Skeletal muscle cell (primary cell): ENCODE measurements around the gene CORIN.
"Not testable (repeated sequence)": the region's sequence is repeated elsewhere in the genome, so short reads cannot be mapped to it uniquely, and the experiment has no call there.

Source experiments
- DNase-seq: peaks from one replicate; pipeline ENCODE4 v3.0.0-alpha.2; 2010; ENCODE audit warnings: low read depth
- H3K4me3 ChIP-seq: 2 replicates; pipeline ENCODE4 v1.5.1; 2011; ENCODE audit warnings: low read depth, mild to moderate bottlenecking, control low read depth, low read length, moderate library complexity

Gene CORIN

GRCh38 chr4:47612116-47613023, 225.5 kb downstream of the CORIN start:
- H3K4me3 ChIP-seq, result no peak overlapping the region
- DNase-seq, result no peak

DNA sequence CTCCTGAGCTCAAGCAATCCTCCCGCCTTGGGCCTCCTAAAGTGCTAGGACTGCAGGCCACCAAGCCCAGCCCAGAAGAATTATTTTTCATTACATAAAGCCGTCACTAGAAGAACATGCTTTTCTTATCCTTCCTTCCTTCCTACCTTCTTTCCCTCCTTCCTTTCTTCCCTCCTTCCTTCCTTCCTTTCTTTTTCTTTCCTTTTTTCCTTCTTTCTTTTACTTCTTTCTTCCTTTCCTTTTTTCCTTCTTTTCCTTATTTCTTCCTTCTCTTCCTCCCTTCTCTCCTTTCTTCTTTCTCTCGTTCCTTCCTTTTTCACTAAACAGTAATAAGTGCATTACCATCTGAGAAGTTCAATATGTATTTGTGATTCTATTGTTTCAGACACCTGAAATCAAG, 231.4 kb downstream of the CORIN start:
- no peak overlapping the region for H3K4me3 ChIP-seq
- no peak for DNase-seq

- no peak for DNase-seq
- H3K4me3 ChIP-seq, result no peak overlapping the region
Measured at GRCh38 chr4:47598896-47599295, 239.0 kb downstream of the CORIN start.

DNA sequence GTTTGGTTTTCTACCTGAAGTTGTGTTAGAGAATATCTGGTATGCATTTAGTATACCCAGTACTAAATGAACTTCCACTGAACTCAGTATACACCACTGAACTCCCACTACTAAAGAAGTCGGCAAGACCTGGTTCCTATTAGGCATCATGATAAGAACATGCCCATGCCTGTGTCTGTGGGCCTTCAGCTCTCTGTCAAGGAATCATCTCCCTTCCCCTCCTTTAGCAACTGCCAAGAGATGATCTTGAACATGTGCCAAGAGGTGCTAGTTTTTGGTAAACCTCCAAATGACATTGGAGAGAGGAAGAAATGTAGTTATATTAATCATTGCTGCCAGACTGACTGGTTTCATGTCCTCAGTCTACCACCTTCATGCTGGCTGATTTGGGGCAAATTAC, 239.5 kb downstream of the CORIN start:
- no peak for DNase-seq
- no peak overlapping the region for H3K4me3 ChIP-seq

DNA sequence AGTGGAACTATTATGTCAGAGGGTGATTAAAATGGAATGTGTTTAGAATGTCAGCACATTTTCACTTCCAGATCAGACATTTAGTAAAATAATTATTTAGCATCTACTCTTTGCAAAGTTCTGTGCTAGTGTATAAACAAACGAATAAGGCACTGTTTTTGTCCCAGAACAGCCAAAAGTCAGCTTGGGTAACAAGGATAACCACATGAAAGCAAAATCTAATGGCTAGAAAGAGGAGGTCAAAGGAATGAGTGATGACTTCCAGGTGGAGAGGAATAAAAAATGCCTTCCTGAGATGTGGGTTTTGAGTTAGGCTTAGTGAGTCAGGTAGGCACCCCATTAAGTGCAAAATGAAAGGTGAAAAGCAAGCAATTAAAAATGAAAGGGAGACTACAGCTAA, 240.2 kb downstream of the CORIN start:
- DNase-seq, result no peak
- no peak overlapping the region for H3K4me3 ChIP-seq

GRCh38 chr4:47590325-47590724, 247.5 kb downstream of the CORIN start:
- H3K4me3 ChIP-seq, result no peak overlapping the region
- DNase-seq, result no peak

DNA sequence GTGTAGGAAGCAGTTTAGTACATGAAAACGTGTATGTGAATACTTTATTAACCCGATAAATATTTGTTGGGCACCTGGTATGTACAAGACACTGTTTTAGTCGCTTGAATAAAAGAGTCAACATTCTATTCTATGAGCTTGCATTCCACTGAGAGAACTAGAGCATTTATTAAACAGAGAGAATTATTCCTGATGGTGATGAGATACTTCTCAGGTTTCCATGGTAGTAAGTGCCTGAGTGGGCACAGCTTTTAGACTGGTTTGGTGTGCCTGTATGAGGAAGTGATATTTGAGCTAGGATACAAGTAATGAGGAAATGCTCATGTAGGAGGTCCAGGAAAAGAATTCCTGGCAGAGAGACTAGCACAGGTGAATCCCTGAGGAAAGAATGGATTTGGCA, 258.6 kb downstream of the CORIN start:
- no peak overlapping the region for H3K4me3 ChIP-seq
- no peak for DNase-seq

GRCh38 chr4:47577779-47578553, 259.9 kb downstream of the CORIN start:
- DNase-seq, result peak; percentile 76

GRCh38 chr4:47572981-47573380, 264.9 kb downstream of the CORIN start:
- no peak overlapping the region for H3K4me3 ChIP-seq
- DNase-seq, result no peak

More at GRCh38 chr4:47577779-47578553, 259.9 kb downstream of the CORIN start:
- no peak overlapping the region for H3K4me3 ChIP-seq

DNA sequence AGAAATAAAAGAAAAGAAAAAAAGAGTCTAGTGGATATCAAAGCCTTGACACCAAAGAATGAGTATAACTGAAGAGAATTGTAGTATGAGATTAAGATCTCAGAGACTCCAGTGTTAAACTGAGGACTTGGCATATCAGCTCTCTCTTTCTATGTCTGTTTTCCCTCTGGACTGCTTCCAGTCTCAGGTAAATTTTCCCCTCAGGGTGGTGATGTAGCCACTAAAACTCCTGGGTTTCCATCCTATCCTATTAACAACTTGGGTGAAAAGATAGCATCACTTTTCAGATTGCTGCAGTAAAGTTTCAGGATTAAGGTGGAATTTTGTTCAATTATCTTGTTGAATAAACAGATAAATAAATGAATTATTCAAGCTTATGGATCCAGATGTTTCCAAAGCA, 267.1 kb downstream of the CORIN start:
- H3K4me3 ChIP-seq, result no peak overlapping the region
- no peak for DNase-seq

GRCh38 chr4:47567511-47567910, 270.4 kb downstream of the CORIN start:
- no peak for DNase-seq

GRCh38 chr4:47566969-47567368, 270.9 kb downstream of the CORIN start:
- no peak for DNase-seq
- no peak overlapping the region for H3K4me3 ChIP-seq

More at GRCh38 chr4:47567511-47567910, 270.4 kb downstream of the CORIN start:
- no peak overlapping the region for H3K4me3 ChIP-seq

DNA sequence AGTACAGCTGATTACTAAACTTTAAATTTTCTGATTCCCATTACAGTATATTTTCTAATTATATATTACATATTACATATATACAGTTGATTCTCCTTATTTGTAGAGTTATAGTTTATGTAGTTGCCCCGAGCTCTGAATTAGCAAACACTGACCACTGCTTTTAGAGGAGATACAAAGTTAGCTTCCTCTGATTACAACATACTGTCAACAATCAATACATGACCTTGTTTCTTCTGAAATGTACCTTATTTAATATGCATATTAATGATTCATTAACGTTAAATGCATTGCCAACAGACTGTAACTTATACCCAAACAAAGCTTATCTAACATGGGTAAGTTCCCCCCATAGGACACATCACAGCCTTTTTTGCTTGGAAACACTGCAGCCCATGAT, 271.3 kb downstream of the CORIN start:
- no peak for DNase-seq

DNA sequence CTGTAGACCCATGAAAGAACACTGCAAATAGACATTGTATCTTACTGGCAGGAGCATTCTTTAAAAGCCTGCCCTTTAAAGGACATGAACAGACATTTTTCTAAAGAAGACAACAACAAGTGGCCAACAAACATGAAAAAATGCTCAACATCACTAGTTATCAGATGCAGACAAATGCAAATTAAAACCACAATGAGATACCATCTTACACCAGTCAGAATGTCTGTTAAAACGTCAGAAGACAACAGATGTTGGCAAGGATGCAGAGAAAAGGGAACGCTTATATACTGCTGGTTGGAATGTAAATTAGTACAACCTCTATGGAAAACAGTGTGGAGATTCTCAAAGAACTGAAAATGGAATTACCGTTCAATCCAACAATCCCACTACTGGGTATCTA, 275.6 kb downstream of the CORIN start:
- DNase-seq, result no peak
- H3K4me3 ChIP-seq, result no peak overlapping the region

More for the DNA sequence above, 271.3 kb downstream of the CORIN start:
- H3K4me3 ChIP-seq, result no peak overlapping the region

DNA sequence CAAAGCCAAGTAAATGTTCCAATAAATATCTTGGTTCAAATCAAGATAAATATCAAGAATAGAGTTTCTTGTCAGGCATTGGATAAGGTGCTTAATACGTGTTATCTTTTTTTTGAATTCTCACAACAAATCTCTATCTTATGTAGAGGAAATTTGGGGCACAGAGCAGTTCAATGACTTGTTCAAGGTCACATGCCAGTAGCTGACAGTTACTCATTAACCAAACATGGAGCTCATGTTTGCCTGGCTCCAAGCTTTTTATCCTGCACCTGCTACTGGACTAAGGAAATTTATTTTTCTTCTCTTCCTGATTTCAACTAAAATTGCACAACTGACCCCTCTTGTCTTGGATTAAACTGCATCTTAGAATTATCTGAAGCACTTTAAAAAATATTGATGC, 276.5 kb downstream of the CORIN start:
- no peak overlapping the region for H3K4me3 ChIP-seq
- DNase-seq, result no peak

GRCh38 chr4:47560682-47561081, 277.2 kb downstream of the CORIN start:
- DNase-seq, result no peak
- no peak overlapping the region for H3K4me3 ChIP-seq

DNA sequence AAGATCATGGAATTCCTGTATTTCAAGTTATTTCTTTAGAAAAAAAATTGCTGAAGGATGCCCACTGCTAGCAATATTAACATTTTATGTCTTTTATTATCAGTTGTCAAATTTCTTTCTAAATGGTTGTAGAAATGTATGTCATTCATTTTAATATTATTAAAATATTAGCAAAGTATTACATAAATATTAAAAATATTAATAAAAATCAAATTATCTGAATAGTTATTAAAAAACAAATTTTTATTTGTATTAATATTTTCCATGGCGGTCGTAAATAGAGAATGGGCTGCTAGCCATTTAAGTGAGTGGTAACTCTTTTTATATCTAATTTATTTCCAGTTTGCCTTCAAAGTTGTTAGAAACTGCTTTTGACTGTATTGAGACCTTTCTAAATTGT, 280.6 kb downstream of the CORIN start:
- DNase-seq, result no peak
- H3K4me3 ChIP-seq, result no peak overlapping the region

- not testable (repeated sequence) for DNase-seq, H3K4me3 ChIP-seq
Measured at GRCh38 chr4:47555920-47556319, 281.9 kb downstream of the CORIN start.

DNA sequence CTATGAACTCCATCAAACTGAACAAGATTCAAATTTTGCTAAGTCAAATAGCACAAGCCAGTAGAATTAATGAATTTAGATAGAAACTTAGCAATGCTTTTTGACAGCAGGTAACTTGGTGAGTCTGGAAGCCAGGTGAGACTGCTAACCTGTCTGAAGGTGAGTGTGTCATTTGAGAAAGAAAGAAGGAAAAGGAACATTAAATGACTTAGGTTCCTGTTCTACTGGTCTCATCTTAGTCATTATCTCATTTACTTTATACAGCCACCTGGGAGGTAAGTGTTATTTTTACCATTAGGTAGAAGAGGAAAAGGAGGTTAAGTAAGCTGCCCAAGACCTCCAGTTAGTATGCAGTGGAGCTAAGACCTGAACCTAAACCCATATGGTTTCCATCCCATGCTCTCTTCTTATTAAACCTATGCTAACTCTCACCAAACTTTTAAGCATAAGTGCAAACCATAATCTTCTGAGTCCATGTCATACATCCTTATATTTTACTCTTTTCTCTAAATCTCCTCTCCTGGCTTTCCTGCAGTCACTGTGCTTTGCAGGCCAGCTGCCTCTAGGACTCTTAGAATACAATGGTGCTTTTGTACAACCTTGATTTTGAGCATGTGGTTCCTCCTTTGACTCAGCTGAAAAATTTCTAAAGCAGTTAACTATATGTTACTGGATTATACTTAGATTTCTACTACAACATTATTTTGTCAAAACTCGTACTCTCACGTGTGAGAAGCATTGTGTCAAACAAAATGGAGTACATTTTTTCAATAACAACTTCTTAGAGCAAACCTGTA, 284.3 kb downstream of the CORIN start:
- DNase-seq, result no peak
- no peak overlapping the region for H3K4me3 ChIP-seq

DNA sequence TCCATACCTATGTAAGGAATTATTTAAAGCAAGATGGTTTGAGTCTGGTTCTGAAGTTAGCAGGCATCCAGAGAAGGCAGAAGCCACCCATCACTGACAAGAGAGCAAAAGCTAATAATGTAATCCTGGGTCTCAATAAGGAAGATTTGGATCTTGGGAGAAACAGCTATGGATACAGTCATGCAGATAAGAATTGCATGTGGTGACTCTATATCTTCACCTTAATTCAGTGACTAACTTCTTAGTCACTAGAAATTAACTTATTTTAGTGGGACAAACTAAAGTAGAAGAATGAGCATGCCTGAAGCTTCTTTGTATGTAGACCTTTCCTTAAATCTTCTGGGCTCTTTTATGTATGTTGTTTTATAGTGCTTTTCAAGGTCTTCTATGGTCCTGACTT, 286.2 kb downstream of the CORIN start:
- H3K4me3 ChIP-seq, result no peak overlapping the region
- DNase-seq, result no peak
